ENCODE measurements around the gene TRAF3IP3.

TRAF3IP3 gene

GRCh38 chr1:209715314-209715713, 40.5 kb upstream of the TRAF3IP3 start:
- no peak overlapping the region for H3K4me3 ChIP-seq (replicated peaks; ENCODE audit: low read depth, low read length)
- DNase-seq (ENCODE audit: extremely low read depth, low read depth), result no peak
- TF ChIP-seq CTCF (IDR thresholded peaks at IDR 0.05; ENCODE audit: low read depth, low read length, missing control alignments), result no peak

- no peak overlapping the region for H3K4me3 ChIP-seq (replicated peaks; ENCODE audit: low read depth, low read length)
- no peak for DNase-seq (ENCODE audit: extremely low read depth, low read depth)
- no peak for TF ChIP-seq CTCF (IDR thresholded peaks at IDR 0.05; ENCODE audit: low read depth, low read length, missing control alignments)
These were observed 38.0 kb upstream of the TRAF3IP3 start for GRCh38 chr1:209717818-209718217.

- no peak for DNase-seq (ENCODE audit: extremely low read depth, low read depth)
- no peak overlapping the region for H3K4me3 ChIP-seq (replicated peaks; ENCODE audit: low read depth, low read length)
- no peak for TF ChIP-seq CTCF (IDR thresholded peaks at IDR 0.05; ENCODE audit: low read depth, low read length, missing control alignments)
These were observed 35.5 kb upstream of the TRAF3IP3 start for GRCh38 chr1:209720326-209720725.

GRCh38 chr1:209720826-209721225, 35.0 kb upstream of the TRAF3IP3 start:
- H3K4me3 ChIP-seq (replicated peaks; ENCODE audit: low read depth, low read length), result no peak overlapping the region
- DNase-seq (ENCODE audit: extremely low read depth, low read depth), result no peak
- TF ChIP-seq CTCF (IDR thresholded peaks at IDR 0.05; ENCODE audit: low read depth, low read length, missing control alignments), result no peak

- TF ChIP-seq CTCF (IDR thresholded peaks at IDR 0.05; ENCODE audit: low read depth, low read length, missing control alignments), result no peak
- no peak overlapping the region for H3K4me3 ChIP-seq (replicated peaks; ENCODE audit: low read depth, low read length)
- DNase-seq (ENCODE audit: extremely low read depth, low read depth), result no peak
These were observed 34.5 kb upstream of the TRAF3IP3 start for GRCh38 chr1:209721323-209721722.

GRCh38 chr1:209723265-209723664, 32.6 kb upstream of the TRAF3IP3 start:
- DNase-seq (ENCODE audit: extremely low read depth, low read depth), result no peak
- no peak overlapping the region for H3K4me3 ChIP-seq (replicated peaks; ENCODE audit: low read depth, low read length)
- TF ChIP-seq CTCF (IDR thresholded peaks at IDR 0.05; ENCODE audit: low read depth, low read length, missing control alignments), result no peak

All from HFF-Myc (cell line).